SK-N-MC (cell line): ENCODE data around the gene FURIN.
"Not testable (repeated sequence)": the region's sequence is repeated elsewhere in the genome, so short reads cannot be mapped to it uniquely, and the experiment has no call there.

Experiments
- DNase-seq: peaks from one replicate; pipeline ENCODE4 v3.0.0-alpha.2; 2011; ENCODE audit warnings: low read depth, low spot score
- H3K27ac ChIP-seq: fragments of 200-600 bp; sonication (generic); 2 replicates; pipeline ENCODE4 v1.5.1; 2016; ENCODE audit warnings: mixed run types
- H3K36me3 ChIP-seq: fragments of 200-600 bp; sonication (generic); 2 replicates; pipeline ENCODE4 v1.6.1; 2017; ENCODE audit warnings: antibody characterized with exemption, low read length, mixed read lengths; ENCODE audit not compliant: insufficient read depth
- H3K4me3 ChIP-seq: fragments of 200-600 bp; sonication (generic); 2 replicates; pipeline ENCODE4 v1.5.1; 2016
- H3K9ac ChIP-seq: fragments of 200-600 bp; sonication (generic); 2 replicates; pipeline ENCODE4 v1.8.0; 2017; ENCODE audit warnings: mixed run types, mixed read lengths; ENCODE audit not compliant: insufficient read length
- H3K9me3 ChIP-seq: fragments of 200-600 bp; sonication (generic); 2 replicates; pipeline ENCODE4 v1.6.1; 2017; ENCODE audit warnings: low read depth, mild to moderate bottlenecking, antibody characterized with exemption, low read length, moderate library complexity, mixed read lengths
- EZH2 ChIP-seq: fragments of 200-600 bp; sonication (generic); IDR thresholded peaks from one replicate; pipeline ENCODE4 v1.6.1; 2017; ENCODE audit warnings: antibody characterized with exemption
- FOXP2 ChIP-seq: optimal IDR thresholded peaks from 2 replicates; pipeline ENCODE3; 2011; ENCODE audit warnings: mild to moderate bottlenecking, moderate library complexity; ENCODE audit not compliant: insufficient read depth; ENCODE audit errors: extremely low read length, control extremely low read depth
- POLR2AphosphoS5 ChIP-seq: IDR thresholded peaks from 2 replicates; pipeline ENCODE4 v1.6.1; 2012; ENCODE audit warnings: mild to moderate bottlenecking, low read depth, low read length, borderline replicate concordance

Gene FURIN

DNA sequence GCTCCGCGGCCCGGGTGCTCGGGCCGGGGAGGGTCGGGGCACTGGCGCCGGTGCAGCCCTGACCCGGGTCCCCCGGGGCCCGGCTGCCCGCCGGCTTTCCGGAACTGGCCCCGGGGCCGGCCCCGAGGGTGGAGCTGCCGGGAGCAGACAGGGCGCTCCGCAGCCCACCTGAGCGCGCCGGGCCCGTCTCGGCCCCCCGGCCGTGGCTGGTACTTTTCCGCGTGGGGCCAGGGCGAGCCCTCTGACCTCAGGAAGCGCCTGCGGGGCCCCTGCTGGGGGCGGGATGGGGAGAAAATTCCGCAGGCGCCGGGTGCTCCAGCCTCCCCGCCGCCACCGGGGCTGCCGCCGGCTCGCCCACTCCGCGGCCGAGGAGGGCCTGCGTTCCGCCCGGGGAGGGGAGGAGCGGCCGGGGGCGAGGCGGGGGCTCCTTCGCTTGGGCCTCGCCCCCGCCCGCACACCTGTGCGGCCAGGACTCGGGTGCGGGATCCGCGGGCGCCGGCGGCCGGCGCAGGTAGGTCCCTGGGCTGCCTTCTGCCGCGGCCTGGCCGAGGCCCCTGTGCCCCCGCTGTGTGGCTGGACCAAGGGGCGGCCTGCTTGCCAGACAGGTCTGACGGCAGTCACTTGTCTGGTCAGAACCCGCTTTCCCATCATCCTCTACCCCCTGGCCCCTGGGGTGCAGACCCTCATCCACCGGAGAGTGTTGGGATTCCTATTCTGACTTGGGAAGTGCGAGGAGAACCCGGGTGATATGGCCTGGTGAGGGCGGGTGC lies 3.5 kb downstream of the FURIN start:
- no peaks in the 10 kb centered on the region for H3K9me3 ChIP-seq
- H3K9ac ChIP-seq, result peak overlapping the region; percentile 84

DNA sequence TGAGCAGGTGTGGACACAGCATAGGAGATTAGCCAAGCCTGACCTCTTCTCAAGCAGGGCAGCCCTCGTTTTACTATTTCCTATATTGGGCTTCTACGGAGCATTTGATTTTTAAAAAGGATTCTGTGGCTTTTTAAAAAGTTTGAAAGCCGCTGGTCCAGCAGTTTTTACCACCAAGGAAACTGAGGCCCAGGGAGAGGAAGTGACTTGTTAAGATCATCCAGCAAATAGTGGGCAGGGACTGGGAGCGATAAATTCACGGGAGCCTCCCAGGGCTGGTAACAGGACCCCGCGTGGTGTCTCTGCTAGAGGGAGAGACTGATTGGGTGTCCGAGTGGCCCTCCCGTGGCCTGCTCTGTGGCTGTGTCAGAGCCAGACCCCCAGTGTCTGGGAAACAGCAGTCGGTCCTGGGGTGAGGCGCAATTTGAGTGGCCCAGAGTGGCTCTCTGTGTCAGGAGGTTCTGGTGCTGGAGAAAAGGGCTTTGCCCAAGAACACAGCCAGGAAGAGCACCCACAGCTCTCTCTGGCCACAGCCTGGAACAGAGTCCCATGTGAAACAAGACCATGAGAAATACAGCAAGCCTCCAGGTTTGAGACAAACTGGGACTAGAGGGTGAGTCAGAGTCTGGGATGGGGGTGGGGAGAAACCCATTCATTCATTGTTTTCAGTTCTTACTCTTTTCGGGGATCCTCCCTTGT lies 4.2 kb downstream of the FURIN start:
- peak overlapping the region; percentile 64 for H3K27ac ChIP-seq
- peaks cover 9% of the 10 kb centered on the region; the same call in 1 of the 2 replicates for H3K36me3 ChIP-seq
- TF ChIP-seq FOXP2 (no peak), EZH2 (no peak)
- DNase-seq, result no peak
- no peaks in the 10 kb centered on the region for H3K9me3 ChIP-seq
- H3K4me3 ChIP-seq, result peak overlapping the region; percentile 85
- peak overlapping the region; percentile 84 for H3K9ac ChIP-seq

More for the DNA sequence above, 3.5 kb downstream of the FURIN start:
- no peak for DNase-seq
- TF ChIP-seq EZH2 (no peak), POLR2AphosphoS5 (no peak), FOXP2 (no peak)
- 0 out of 2 replicates have a peak overlapping the region, but pooled peaks have one; percentile 64 for H3K27ac ChIP-seq
- H3K36me3 ChIP-seq, result peaks cover 7% of the 10 kb centered on the region; the same call in 1 of the 2 replicates
- peak overlapping the region; percentile 85 for H3K4me3 ChIP-seq

GRCh38 chr15:90873488-90873997 lies 5.2 kb downstream of the FURIN start:
- H3K9me3 ChIP-seq, result no peaks in the 10 kb centered on the region
- H3K36me3 ChIP-seq, result peaks cover 13% of the 10 kb centered on the region; the same call in 1 of the 2 replicates
- DNase-seq, result no peak
- no peak overlapping the region for H3K9ac ChIP-seq
- 0 out of 2 replicates have a peak overlapping the region, but pooled peaks have one; percentile 31 for H3K27ac ChIP-seq
- no peak overlapping the region; the same call in 1 of the 2 replicates for H3K4me3 ChIP-seq
- TF ChIP-seq EZH2 (no peak), POLR2AphosphoS5 (no peak), FOXP2 (no peak)

DNA sequence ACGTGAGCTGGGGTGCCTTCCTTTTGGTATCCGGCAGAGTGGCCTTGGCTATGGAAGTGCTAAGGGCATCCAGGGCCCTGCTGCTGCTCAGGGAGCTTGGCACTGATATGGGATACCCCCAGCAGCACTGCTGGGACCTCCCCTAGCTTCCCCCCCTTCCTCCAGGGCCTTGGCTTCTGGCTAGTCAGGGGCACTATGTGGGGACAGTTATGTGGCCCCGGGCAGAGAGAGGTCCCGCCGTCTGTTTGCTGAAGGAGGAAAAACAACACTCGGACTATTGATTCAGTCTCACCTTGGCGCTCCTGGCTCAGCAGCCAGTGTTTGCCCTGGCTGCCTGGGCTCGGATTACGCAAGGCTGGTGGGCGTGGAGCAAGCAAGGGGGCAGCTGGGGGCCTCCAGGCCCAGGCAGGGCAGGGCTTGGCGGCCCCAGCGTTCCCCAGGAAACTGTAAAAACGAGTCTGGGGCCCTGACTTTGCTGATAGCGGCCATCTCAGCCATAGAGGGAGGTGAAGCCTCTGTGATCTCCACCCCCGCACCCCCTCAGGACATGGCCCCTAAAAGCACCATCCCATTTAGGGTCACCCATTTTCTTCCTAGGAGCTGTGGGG lies 5.7 kb downstream of the FURIN start:
- H3K9me3 ChIP-seq, result no peaks in the 10 kb centered on the region
- DNase-seq, result no peak
- peak overlapping the region; percentile 56 for H3K27ac ChIP-seq
- no peak overlapping the region for H3K4me3 ChIP-seq
- H3K9ac ChIP-seq, result no peak overlapping the region
- TF ChIP-seq EZH2 (no peak), POLR2AphosphoS5 (no peak), FOXP2 (no peak)
- H3K36me3 ChIP-seq, result peaks cover 13% of the 10 kb centered on the region; the same call in 1 of the 2 replicates

DNA sequence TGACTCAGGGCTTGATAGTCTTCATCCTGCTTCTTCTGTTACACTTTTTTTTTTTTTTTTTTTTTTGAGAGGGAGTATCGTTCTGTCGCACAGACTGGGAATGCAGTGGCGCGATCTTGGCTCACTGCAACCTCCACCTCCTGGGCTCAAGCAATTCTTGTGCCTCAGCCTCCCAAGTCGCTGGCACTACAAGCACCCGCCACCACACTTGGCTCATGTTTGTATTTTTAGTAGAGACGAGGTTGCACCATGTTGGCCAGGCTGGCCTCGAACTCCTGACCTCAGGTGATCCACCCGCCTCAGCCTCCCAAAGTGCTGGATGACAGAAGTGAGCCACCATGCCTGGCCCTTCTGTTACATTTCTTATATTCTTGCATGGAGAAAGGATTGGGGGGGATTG lies 6.6 kb downstream of the FURIN start:
- not testable (repeated sequence) for H3K9me3 ChIP-seq, H3K9ac ChIP-seq, H3K4me3 ChIP-seq, DNase-seq
- peaks cover 13% of the 10 kb centered on the region; the same call in 1 of the 2 replicates for H3K36me3 ChIP-seq
- peak overlapping the region; percentile 56; the same call in 1 of the 2 replicates for H3K27ac ChIP-seq

DNA sequence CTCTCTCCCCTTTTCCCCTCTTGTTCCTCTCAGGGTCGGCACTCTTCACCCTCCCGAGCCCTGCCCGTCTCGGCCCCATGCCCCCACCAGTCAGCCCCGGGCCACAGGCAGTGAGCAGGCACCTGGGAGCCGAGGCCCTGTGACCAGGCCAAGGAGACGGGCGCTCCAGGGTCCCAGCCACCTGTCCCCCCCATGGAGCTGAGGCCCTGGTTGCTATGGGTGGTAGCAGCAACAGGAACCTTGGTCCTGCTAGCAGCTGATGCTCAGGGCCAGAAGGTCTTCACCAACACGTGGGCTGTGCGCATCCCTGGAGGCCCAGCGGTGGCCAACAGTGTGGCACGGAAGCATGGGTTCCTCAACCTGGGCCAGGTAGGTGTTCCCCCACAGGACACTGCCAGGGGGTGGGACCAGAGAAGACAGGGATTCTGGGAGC lies 7.2 kb downstream of the FURIN start:
- H3K36me3 ChIP-seq, result peaks cover 13% of the 10 kb centered on the region; the same call in 1 of the 2 replicates
- H3K4me3 ChIP-seq, result no peak overlapping the region
- no peak for TF ChIP-seq POLR2AphosphoS5
- TF ChIP-seq EZH2, result no peak
- no peak for TF ChIP-seq FOXP2
- H3K9ac ChIP-seq, result no peak overlapping the region
- H3K27ac ChIP-seq, result no peak overlapping the region
- no peaks in the 10 kb centered on the region for H3K9me3 ChIP-seq
- DNase-seq, result no peak

- H3K9me3 ChIP-seq, result no peaks in the 10 kb centered on the region
- peaks cover 13% of the 10 kb centered on the region; the same call in 1 of the 2 replicates for H3K36me3 ChIP-seq
- H3K27ac ChIP-seq, result no peak overlapping the region
- no peak for TF ChIP-seq POLR2AphosphoS5
- no peak for TF ChIP-seq EZH2
- no peak for TF ChIP-seq FOXP2
- no peak overlapping the region for H3K4me3 ChIP-seq
- H3K9ac ChIP-seq, result no peak overlapping the region
- no peak for DNase-seq
Measured at GRCh38 chr15:90876046-90876445, 7.7 kb downstream of the FURIN start.
